CD4-positive, alpha-beta T cell treated with Interleukin-12 subunit alpha and Interleukin-12 subunit beta, for 1 hour (primary cell): ENCODE measurements around the gene FCHSD2.
A peak's percentile ranks its signal among the peaks of the same experiment; 100 is the strongest.
"Not testable (repeated sequence)": the region's sequence is repeated elsewhere in the genome, so short reads cannot be mapped to it uniquely, and the experiment has no call there.

Source experiments
- DNase-seq: peaks from one replicate; pipeline ENCODE4 v3.0.0-alpha.2; 2020

The FCHSD2 gene

DNA sequence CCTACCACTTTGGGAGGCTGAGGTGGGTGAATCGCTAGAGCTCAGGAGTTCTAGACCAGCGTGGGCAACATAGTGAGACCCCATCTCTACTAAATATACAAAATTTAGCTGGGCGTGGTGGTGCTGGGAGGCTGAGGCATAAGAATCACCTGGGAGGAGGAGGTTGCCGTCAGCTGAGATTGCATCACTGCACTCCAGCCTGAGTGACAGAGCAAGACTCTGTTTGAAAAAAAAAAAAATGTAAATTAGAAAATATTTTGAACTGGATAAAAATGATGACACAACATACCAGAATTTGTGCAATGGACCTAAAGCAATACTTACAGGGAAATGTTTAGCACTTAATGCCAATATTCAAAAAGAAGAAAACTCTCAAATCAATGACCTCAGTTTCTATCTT lies 281.5 kb downstream of the FCHSD2 start:
- DNase-seq, result no peak

DNA sequence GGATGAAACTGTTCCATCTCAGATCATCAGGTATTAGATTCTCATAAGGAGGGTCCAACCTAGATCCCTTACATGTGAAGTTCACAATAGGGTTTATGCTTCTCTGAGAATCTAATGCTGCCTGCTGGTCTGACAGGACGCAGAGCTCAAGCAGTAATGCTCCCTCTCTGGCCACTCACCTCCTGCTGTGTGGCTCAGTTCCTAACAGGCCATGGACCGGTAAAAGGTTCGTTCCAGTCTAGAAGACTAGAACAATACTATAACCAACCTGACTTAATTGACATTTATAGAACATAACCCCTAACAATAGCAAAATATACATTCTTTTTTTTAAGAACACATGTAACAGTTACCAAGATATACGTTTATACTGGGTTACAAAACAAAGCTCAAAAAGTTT lies 282.1 kb downstream of the FCHSD2 start:
- DNase-seq, result no peak

DNA sequence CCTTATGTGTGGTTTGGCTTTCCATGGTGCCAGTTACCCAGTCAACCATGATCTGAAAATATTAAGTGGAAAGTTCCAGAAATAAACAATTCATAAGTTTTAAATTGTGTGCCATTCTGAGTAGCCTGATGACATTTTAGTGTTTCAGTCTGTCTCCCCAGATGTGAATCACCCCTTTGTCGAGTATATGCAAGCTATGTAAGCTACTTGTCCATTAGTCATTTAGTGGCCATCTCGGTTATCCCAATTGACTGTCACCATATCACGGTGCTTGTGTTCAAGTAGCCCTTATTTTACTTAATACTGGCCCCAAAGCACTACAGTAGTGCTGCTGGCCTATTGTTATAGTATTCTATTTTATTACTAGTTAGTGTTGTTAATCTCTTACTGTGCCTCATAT lies 283.0 kb downstream of the FCHSD2 start:
- DNase-seq, result no peak

DNA sequence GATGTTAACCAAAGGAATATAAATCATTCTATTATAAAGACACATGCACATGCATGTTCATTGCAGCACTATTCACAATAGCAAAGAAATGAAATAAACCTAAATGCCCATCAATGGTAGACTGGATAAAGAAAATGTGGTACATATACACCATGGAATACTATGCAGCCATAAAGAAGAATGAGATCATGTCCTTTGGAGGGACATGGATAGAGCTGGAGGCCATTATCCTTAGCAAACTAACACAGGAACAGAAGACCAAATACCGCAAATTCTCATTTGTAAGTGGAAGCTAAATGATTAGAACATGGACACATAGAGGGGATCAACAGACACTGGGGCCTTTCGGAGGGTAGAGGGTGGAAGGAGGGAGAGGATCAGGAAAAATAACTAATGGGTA lies 283.9 kb downstream of the FCHSD2 start:
- not testable (repeated sequence) for DNase-seq

- DNase-seq, result no peak
Measured at GRCh38 chr11:72856551-72857345, 285.4 kb downstream of the FCHSD2 start.

- no peak for DNase-seq
Measured at GRCh38 chr11:72856065-72856464, 286.1 kb downstream of the FCHSD2 start.

GRCh38 chr11:72851726-72852125 lies 290.4 kb downstream of the FCHSD2 start:
- no peak for DNase-seq

DNA sequence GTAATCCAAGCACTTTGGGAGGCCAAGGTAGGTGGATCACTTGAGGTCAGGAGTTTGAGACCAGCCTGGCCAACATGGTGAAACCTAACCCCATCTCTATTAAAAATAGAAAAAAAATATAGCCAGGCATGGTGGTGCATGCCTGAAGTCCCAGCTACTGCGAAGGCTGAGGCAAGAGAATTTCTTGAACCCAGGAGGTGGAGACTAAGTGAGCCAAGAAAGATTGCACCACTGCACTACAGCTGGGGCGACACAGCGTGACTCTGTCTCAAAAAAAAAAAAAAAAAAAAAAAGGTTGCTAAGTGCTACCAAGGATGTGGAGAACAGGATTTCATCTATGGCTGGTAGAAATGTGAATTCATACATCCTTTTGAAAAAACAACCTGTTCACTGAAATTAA lies 291.3 kb downstream of the FCHSD2 start:
- no peak for DNase-seq

- DNase-seq, result peak; percentile 63
Measured at GRCh38 chr11:72848846-72849466, 293.2 kb downstream of the FCHSD2 start.

GRCh38 chr11:72844356-72844755 lies 297.8 kb downstream of the FCHSD2 start:
- no peak for DNase-seq

- DNase-seq, result no peak
Measured at GRCh38 chr11:72842653-72843330, 299.3 kb downstream of the FCHSD2 start.

GRCh38 chr11:72842126-72842525 lies 300.0 kb downstream of the FCHSD2 start:
- DNase-seq, result no peak

GRCh38 chr11:72841397-72841796 lies 300.7 kb downstream of the FCHSD2 start:
- no peak for DNase-seq

- no peak for DNase-seq
Measured at GRCh38 chr11:72840780-72841179, 301.3 kb downstream of the FCHSD2 start.

DNA sequence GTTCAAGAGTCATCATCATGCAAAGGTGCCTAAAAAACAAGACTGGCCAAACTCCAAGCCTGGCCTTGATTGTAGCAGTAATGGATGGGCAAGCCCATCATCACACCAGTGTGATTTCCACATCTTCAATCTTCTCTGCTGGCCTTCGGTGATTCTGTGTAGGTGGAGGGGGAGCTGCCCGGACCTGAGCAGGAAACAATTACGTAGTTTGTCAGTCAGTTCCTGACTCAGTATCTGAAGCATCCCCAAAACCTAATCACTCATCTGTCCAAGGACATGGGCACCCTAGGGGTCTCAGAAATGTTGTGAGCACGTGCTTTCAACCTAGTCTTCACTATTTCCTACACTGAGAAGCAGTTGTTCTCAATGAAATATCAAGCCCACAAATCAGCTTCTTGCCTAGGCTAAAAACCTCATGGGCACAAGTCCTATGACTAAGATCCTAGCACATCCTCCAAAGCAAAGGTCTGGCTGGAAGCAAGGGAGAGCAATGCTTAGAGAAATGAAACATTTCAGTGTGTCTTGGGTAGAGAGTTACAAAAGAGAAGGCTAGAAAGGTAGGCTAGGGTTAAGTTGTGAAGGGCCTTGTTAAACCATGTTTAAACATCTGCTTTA lies 303.3 kb downstream of the FCHSD2 start:
- no peak for DNase-seq

DNA sequence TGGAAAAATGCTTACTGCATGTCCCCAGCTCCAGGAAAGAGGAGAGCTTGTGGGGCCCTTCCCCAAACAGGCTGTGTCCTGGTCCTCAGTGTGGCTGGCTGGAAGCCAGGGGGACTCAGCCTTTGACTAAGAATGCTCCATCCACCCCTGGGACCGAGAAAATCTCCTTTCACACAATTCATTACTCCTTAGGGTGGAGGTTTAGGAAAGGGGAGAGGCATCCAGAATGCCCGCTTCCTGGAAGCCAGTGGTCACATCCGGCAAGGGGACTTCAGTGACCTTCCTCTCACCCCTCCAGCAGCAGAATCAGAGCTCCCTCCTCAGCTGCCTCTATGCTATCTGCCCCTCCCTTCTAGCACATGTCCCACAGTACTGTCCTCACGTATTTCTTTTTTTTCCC lies 306.0 kb downstream of the FCHSD2 start:
- DNase-seq, result no peak

GRCh38 chr11:72834905-72835304 lies 307.2 kb downstream of the FCHSD2 start:
- no peak for DNase-seq

DNA sequence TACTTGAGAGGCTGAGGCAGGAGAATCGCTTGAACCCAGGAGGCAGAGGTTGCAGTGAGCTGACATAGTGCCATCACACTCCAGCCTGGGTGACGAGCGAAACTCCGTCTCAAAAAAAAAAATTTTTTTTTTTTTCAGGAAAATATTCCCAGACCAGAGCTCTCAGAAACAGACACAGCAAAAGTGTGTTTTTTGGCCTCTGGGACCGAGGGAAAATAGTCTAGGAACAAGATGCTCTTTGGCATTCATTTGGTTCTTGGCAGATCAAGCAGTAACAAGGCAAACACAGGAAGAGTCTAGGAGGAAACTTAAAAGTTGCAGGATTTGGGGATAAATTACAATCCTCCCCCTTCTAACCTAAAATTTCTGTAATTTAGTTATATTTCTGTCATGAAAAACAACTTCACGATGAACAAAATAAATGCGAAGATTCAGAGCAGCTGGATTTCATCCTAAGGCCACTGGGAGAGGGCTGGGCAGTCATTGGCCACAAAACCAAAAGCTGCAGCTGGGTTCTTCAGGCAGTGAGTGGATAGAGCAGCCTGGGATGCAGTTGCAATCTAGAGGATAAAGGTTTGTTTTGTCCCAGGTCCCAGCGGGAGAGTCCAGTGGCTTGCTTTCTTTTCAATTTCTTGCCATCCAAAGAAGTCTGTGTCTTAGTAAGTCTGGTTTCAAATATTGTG lies 308.2 kb downstream of the FCHSD2 start:
- no peak for DNase-seq

- DNase-seq, result no peak
Measured at GRCh38 chr11:72833083-72833733, 308.9 kb downstream of the FCHSD2 start.

GRCh38 chr11:72832301-72833082 lies 309.6 kb downstream of the FCHSD2 start:
- no peak for DNase-seq

GRCh38 chr11:72831521-72832300 lies 310.4 kb downstream of the FCHSD2 start:
- DNase-seq, result peak; percentile 58
